Muscle of arm (tissue), 12 donors: ENCODE measurements around the gene COL18A1. TPM values are rescaled to one million over a fixed set of nuclear protein-coding genes. Genes with fewer than 3 reads are reported as not detected.
"Not testable (repeated sequence)": the region's sequence is repeated elsewhere in the genome, so short reads cannot be mapped to it uniquely, and the experiment has no call there.

Experiments
- DNase-seq: peaks from one replicate; pipeline ENCODE4 v3.0.0-alpha.2; 2013
- polyA plus RNA-seq, 12 donors: library from polyadenylated mRNA; unstranded; fragments of 120-200 nt; gene quantifications; one replicate each; pipeline ENCODE4 v1.2.1, GENCODE V29; 2013; ENCODE audit not compliant: insufficient read length in 12 of 12

The COL18A1 gene
- polyA plus RNA-seq, 12 donors: 45.6 to 181 (median 71.3) TPM

DNA sequence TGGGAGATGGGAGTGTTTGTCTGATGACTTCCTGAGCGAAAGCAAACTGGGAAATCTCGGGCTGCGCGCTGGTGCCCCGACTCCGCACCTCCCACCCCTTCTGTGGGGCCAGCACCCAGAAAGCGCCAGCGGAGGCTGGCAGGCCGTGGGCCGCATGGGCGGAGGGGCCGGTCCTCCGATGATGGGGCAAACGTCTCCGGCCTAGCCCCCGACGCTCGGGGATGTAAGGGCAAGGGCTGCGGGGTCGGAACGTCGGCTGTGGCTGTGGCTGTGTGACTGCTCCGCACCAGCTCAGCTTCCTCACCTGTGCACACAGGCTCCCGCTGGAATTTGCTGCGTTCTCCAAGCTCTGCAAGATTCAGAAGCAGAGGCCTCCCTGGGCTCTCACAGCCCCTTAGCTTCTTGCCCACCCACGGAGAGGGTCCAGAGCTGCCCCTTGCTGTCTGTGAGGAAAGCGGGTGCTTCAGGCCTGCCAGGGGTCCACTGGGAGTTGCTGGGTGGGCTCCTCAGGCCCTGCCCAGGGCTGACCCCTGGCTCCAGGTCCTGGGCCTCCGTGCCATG lies 35.0 kb downstream of the COL18A1 start:
- DNase-seq: no peak

GRCh38 chr21:45440736-45441350 lies 35.9 kb downstream of the COL18A1 start:
- no peak for DNase-seq

DNA sequence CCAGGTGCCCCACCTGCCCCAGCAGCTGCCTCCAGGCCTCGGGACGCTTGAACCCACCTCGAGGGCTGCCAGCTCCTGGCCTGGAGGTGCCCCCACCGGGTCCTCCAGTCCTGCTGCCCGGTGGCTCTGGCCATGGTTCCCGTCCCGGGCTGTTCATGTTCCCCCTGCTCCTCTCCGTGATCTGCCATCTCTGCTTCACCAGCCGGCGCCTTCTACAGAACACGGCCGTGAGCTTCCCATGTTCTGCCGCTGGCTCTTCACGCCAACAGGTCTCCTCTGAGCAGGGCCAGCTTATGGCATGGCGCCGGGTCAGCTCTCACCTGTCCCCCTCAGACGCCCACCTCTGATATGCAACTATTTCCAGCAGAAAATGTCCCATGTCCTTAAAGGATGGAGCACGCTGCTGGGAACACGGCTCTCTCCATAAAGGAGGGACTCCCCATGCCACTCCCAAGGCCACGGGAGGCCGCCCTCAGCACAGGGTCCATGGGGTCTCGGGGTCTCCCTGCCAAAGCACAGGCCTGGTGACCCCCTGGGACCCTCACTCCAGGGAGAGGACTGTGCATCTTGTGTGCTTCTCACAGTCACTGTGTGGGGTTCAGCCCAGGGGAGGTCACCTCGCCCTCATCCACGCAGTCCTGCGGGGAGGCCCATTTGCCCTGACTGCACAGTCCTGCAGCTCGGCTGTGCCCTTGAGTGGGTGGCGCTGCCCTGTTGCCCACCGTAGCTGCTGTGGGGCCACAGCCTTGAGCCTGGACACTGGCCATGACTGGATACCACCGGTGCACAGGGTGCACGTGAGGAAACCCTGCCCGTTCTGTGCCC lies 36.7 kb downstream of the COL18A1 start:
- DNase-seq: no peak

- DNase-seq: no peak
These were observed 37.3 kb downstream of the COL18A1 start for GRCh38 chr21:45442276-45442675.

- DNase-seq: not testable (repeated sequence)
These were observed 38.0 kb downstream of the COL18A1 start for GRCh38 chr21:45442686-45443594.

- no peak for DNase-seq
These were observed 38.7 kb downstream of the COL18A1 start for GRCh38 chr21:45443595-45444181.

DNA sequence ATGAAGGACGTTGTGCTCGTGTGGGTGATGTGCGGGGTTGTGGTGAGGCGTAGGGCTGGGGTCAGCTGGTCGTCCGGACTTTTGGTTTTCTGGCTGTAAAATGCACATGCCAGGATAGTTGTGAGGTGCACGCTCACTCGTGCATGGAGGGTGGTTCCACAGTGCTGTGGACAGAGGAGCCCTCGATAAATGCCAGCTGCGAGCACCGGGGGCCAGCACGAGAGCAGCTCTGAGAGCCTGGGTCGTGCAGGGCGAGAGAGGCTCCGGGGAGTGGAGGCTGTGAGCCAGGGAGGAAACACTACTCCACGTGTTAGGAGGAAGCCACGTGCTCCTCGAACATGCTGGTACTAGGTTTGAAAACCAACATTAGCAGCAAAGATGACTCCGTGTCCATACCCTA lies 39.4 kb downstream of the COL18A1 start:
- no peak for DNase-seq

DNA sequence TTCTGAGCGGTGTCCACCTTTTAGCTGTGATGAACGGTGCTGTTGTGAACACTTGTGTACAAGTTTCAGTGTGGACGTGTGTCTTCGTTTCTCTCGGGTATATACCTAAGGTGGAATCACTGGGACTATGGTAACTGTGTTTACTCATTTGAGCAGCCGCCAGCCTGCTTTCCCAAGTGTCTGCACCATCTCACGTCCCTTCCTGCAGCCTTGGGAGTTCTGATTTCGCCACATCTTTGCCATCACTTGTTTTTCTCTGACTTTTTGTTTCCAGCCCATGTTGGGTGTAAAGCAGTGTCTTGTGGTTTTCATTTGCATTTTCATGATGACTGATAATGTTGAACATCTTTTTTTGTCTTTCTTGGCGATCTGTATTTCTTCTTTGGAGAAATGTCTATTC lies 40.4 kb downstream of the COL18A1 start:
- DNase-seq: no peak

- no peak for DNase-seq
These were observed 42.9 kb downstream of the COL18A1 start for GRCh38 chr21:45447821-45448220.

DNA sequence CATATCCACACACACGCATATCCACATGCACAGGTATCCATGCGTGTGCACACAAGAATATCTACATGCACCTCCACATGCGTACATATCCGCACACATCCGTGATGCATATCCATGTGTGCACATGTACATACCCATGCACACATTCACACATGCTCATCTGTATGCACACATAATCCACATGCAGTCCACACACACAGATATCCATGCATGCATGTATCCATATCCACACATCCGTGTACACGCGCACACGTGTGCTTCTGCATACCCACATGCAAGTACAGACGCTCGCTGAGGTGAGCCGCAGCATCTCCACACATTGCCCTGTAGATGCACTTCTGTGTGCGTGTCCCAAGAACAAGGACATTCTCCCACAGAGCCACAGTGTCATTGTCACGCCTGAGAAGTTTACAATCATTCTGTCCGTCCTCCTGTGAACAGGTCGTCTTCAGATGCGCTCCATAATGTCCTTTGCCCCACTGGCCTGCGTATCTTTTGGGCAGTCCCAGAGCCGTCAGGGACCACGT lies 43.4 kb downstream of the COL18A1 start:
- no peak for DNase-seq

DNA sequence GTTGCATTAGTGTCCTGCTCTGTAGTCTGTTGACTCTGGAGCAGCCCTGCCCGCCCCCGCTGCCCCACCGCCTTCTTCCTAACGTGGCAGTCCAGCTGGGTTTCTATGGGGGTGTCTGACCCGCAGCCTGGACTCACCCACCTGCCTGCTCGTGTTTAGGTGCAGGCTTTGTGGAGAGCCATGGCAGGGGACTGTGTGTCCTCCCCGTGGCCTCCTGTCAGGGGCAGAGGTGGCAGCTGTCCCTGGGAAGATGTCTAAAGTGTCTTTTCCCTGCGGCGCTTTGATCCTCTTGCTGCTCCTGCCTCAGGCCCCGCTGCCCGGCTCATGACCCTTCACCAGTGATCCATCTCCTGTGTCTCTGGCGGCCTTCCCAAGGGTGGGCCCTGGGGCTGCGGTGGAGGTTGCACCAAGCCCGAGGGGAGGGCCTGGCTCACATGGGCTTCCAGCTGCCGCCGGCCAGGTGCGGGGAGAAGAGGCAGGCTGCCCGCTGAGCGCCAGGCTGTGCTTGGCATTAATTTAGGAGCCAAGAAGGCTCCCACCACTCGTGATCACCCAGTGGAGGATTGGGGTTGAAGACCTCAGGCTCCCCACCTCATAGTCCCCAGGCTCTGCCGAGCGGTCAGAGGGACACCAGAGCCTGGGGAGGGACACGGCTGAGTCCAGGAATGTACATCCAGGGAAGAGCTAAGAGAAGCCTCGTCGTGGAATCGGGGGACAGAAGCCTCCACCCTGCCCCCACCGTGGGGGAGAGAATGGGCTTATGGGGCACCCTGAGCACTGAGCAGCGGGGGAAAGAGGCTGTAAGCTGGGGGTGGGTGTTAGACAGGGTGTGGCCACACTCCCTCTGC lies 44.1 kb downstream of the COL18A1 start:
- DNase-seq: no peak

DNA sequence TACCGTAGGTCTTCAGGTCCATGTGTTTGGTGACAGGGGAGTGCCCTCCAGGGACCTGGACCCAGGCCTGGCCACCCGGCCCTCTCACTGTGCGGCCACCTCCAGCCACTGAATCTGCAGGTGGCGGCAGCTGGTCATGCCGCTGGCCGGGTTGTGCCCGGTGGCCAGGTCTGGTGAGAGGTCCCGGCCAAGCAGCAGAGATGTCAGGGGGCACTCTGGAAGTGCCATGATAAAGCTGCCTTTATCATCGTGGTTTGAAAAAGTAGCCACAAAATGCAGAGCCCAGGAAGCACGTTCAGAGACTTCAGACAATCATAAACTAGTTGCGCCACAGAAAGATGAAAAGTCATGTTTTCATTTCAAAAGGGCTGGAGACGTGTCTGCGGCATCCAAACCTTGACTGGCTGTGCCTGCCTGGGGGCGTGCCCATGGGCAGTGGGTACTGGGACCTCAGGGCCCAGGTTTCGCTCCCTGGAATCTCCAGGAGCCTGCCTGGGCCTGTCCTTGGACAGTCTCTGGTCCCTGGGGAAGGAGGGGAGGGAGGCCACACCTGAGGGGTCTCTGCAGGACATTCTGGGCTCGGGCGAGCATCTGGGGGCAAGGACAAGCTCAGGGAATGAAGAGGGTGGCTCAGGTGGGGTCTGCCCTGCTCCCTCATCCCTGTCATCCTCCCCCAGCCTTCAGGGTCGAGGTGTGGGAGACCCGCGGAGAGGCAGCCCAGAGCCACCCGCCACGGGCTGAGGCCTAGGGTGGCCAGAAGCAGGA lies 44.9 kb downstream of the COL18A1 start:
- no peak for DNase-seq

GRCh38 chr21:45450423-45451090 lies 45.6 kb downstream of the COL18A1 start:
- DNase-seq: no peak

DNA sequence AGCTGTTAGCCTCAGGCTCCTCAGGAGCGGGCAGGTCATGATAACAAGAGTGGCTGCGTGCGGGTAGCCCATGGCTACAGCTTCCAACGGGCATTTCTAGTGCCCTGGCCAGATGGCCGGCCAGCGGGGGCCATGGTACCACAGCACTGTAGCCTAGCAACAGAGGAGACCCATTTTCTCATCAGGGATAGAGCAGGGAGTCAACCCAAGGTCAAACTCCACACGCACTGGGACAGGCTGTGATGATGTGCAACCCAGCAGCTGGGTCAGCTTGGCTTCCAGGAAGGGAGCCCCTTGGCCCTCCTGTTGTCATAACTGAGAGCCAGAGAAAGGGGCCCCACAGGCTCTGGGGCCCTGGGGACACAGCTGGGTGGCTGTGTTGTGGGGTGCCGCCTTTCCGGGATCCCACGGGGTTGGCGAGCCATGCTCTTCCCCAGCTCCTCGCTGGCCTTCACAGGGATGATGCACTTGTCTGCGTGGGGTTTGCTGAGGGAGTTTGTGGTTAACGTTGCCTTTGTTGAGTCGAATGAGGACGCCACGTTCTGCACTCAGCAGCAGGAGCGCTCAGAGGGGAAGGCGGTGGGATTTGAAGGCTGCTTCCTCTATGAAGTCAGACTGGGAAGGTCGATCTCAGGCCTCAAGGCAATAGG lies 46.3 kb downstream of the COL18A1 start:
- no peak for DNase-seq

- no peak for DNase-seq
These were observed 46.8 kb downstream of the COL18A1 start for GRCh38 chr21:45451771-45452182.

GRCh38 chr21:45452696-45453307 lies 47.8 kb downstream of the COL18A1 start:
- no peak for DNase-seq

- DNase-seq: no peak
These were observed 48.5 kb downstream of the COL18A1 start for GRCh38 chr21:45453308-45453950.
